Activated gamma-delta T cell treated with anti-CD3 and anti-CD28 coated beads, Interleukin-2, amount 50 U/mL, for 16 hours (primary cell): ENCODE measurements around the gene MAPRE3.
A peak's percentile ranks its signal among the peaks of the same experiment; 100 is the strongest.
"Not testable (repeated sequence)": the region's sequence is repeated elsewhere in the genome, so short reads cannot be mapped to it uniquely, and the experiment has no call there.

Experiments
- DNase-seq: peaks from one replicate; pipeline ENCODE4 v3.0.0-alpha.2; 2020; ENCODE audit warnings: low read depth

Gene MAPRE3

DNA sequence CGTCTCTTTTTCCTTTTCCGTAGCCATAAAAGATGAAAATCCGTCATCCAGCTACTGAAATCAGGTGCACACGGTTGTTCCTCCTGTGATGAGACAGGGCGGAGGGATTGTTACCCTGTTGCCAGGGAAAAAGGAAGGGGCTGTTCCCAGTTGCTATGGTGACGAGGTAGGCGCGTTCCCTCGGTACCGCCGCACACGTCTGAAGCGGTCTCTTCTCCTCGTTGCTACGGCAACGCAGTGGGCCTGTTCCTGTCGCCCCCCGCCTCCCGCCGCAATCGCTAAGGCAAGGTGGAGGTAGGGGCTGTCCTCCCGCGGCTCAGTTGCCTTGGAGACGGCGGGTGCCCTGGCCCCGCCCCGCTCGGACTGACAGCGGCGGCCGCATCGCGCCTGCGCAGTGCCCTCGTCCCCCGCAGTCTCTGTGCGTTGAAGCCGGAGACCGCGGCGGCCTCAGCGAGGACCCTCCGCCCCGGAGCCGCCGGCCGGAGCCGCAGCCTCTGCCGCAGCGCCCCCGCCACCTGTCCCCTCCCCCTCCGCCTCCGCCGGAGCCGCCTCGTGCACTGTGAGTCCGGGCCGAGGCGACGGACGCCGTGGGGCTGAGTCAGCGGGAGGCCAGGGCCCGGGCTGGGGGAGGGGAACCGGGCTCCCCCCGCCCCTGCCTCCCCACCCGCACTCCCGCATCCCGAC lies at the start of gene MAPRE3:
TSS of gene MAPRE3 (plus strand) at position 394 of the 684 bp plus-strand sequence. CDS start 51,582 bp downstream, outside the sequence.
- peak; percentile 66 for DNase-seq

DNA sequence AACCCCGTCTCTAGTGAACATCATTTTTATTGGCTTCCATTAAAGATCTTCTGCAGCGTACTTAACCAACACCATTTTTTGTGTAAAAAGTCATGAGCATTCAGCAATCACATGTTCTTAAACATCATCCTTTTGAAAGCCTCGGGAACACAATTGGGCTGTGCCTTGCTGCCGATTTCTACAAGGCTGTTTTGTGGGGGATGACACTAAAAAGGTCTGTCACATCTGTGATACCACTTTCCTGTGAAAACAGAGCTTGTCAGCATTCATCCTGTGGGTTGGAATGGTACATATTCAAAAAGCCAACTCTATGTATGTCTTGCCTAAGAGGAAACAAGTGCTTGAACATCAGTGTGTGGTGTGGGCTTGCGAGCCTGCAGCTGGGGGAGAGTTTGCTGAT lies 49.1 kb upstream of the MAPRE3 start:
- DNase-seq, result no peak

DNA sequence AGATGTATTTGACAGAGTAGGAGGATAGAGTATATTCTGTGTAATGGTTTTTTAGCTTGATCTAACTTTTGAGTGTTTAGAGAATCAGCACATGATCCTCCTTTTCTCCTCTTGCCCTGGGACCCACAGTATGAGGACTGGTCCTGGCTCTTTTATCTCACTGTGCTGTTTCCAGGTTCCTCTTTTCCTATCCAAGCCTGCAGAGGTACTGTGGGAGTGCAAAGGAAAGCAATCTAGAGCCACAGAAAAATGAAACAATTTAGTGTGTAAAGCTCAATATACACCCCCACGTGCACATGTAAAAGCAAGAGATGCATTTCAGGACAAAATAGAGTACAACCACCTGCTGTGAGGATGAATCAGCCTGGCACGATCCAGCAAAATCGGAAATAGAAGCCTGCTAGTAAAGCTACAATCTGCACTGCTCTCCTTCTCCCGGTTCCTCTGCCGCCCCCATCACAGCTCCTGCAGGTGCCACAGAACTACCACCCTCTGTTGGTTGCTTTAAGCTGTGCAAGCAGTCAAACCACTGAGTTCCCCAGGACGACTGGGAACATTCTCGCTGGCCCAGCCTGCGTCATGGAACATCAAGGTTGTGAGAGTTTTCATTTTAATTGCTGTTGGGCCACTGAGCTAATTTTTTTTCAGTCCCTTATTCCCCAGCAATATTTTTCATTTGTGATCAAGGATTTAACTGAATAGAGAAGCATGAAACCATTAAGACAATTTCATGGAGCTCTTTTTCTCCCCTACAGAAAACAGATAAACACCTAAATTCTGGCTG lies 47.8 kb upstream of the MAPRE3 start:
- DNase-seq, result no peak

DNA sequence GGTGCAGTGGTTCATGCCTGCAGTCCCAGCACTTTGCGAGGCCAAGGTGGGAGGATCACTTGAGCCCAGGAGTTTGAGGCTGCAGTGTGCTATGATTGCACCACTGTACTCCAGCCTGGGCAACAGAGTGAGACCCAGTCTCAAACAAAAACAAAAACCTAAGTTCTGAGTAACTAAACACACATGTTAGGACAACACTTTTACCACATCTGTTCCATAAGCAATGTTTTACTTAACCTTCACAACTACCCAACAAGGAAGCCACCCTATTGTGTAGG lies 47.3 kb upstream of the MAPRE3 start:
- DNase-seq, result not testable (repeated sequence)

DNA sequence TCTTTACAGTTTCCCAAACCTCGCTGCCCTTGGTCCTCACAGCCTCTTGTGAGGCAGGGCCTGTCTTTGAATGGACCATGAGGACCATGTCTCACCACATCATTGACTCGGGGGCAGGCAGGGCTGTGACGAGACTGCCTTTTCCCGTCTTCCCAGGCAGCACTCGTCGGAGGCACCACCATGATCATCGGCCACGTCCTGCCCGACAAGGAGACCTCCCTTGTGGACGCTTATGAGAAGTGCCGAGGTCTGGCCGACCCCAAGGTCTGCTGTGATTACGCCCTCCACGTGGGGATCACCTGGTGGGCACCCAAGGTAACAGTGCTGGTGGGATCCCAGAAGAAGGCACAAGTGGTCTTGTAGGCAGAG lies 45.7 kb upstream of the MAPRE3 start:
- no peak for DNase-seq

DNA sequence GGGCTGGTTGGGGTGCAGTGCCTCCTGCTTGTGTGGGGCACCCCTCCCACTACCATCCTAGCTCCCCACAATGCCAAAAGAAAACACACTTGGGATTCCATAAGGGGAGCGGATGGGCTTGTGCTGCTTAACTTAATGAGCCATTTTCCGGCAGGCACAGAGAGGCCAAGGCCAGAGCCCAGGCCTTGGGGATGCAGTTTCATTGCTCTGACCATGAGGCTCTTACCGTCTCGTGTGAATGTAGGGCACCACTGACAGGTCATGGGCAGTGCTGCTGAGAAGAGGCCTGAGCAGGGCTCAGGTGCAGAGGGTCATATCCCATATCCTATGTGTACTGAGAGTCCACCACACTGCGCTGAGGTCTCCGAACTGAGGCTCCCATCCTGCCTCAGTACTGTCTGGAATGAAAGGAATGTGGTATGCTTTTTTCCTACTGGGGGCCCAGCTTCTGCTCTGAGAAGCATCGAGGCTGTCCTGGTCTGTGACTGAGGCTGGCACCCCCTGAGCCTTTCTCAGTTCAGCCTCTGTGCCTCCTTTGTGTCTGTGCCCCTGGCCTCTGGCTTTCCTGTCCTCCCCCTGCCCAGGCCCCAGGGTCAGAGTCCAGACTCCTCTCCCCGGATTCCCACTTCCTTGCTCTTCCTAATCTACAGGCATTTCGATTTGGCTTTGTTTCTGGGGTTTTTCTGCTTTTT lies 45.2 kb upstream of the MAPRE3 start:
- no peak for DNase-seq

DNA sequence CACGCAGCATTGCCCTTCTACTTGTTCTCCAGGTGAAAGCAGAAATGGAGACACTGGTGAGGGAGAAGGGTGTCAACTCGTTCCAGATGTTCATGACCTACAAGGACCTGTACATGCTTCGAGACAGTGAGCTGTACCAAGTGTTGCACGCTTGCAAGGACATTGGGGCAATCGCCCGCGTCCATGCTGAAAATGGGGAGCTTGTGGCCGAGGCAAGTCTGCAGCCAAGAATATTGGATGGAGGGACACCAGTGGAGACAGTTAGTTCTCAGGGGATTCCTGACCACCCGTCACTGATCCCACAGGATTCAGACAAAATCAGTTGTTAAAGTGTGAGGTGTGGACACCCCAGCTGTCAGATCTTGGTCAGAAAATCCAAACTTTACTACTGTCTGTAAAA lies 43.2 kb upstream of the MAPRE3 start:
- DNase-seq, result no peak

DNA sequence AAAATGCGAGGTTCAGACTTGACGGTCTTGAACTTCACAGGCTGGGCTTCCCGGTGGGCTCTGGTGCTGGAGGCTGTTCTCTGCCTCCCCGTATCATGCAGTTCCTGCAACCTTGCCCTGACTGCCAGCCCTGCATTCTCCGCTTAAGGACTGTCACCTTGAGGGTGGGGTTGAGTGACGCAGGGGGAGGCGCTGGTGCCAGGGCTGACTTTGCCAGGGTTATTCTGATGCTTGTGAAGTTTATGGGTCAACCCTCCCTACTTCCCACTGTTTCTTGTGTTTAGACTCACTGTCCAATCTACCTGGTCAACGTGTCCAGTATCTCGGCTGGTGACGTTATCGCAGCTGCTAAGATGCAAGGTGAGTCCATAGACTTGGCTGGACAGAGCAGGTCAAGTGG lies 37.5 kb upstream of the MAPRE3 start:
- DNase-seq, result no peak

DNA sequence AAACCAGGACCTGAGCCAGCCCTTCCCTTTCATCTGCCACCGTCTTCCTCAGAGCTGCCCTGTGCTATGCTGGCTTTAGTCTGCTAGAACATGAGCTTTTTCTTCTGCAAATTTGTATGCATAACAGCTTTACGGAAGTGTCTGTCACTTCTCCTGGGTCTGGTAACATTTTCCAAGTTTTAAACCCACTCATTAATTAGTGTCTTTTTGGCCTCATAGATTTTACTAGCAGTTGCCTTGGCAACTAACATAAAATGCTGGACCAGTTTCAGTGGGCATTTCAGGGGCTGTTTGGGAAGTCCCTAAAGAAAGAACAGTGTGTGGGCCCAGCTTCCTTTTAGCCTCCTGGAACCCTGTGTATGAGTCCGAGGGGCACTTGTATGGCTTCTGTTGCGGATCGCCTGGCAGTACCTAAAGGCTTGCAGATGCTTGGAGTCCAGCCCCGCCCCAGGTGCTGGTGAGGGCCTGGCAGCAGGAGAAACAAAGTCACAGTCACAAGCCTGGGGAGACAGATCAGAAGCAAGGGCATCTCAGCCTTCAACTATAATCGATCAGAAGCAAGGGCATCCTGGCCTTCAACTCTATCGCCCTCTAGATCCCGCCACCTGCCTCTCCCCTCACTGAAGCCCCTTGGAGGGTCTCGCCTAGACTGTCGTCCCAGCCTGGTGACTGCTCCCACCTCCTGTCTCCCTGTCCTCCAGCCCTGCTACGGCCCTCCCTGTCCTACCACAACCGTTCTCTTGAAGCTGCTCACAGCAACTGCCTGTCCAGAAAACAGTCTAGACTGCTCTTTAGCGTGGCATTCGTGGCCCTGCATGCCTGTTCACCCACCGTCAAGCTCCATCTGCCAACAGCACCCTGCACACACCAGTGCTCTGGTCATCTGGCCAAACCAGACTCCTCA lies 36.8 kb upstream of the MAPRE3 start:
- no peak for DNase-seq

DNA sequence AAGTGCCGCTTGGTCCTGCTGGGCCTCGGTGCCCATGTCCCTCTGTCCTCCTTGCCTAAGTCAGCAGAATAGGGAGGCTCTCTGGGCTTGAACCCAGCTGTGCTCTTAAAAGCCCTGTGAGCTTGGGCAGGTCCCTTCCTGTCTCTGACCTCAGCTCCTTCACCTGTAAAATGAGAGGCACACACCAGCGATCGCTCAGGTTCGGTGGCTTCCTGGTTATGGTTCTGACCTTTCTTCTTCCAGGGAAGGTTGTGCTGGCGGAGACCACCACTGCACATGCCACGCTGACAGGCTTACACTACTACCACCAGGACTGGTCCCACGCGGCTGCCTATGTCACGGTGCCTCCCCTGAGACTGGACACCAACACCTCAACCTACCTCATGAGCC lies 36.1 kb upstream of the MAPRE3 start:
- DNase-seq, result no peak

DNA sequence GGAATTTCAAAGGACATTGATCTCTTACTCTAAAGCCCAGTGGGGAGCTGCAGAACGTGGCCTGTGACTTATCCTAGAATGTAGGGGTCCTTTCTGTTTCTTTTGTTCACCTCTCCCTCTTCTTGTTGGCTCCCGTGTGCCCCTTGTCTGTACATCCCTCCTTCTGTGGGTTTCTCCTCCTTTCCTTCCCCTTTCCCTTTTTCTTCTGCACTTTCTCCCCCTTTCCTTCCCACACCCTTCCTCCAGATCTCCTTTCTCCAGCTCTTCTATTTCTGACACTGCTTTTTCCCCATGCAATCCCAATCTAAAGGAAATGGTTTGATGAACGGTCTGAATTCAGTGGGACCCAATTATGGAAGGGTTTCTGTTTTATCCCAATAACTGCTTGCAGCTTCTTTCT lies 35.5 kb upstream of the MAPRE3 start:
- DNase-seq, result no peak

DNA sequence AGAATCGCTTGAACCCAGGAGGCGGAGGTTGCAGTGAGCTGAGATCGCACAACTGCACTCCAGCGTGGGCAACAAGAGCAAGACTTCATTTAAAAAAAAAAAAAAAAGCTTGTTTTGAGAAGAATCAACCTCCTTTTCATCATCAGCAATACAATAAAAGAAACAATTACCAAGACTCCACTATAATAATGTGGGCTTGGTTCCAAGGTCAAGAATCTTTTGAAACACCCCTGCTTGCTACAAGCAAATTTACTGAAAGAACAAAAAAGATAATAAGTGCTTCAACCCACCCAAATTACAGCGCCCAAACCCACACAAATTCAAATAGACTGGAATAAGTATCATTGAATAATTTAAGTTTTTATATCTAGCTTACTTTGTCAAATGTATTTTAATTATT lies 33.6 kb upstream of the MAPRE3 start:
- no peak for DNase-seq

DNA sequence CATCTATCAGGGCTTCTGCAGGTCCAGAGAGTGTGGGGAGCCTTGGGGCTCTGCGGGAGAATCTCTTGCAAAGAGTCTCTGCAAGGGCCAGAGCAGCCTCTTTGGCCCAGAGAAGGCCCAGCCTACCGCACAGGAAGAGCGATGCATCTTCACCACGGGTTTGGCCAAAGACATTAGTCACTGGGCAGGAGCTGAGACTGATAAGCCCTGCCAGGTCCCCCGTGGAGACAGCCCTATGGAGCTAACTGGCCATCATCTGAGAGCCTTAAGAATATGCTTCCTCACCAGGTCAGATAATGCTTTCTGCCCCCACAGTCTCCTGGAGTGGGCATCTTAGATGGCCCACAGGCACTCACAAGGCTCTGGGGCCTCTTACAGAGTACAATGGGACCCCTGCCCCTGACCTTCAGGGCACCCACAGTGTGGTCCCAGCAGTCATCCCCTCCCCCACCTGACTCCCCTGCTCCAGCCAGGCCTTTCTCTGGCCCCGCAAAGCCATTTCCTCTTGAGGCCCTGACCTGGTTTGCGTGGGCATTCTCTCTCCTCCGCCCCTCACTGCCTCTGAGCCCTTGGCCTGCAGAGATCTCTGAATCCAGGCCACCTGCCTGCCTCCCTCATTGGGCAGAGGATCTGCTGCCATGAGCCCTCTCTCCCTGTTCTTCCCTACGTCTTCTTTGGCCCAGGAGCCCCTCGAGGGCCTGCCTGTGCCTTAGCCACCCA lies 31.9 kb upstream of the MAPRE3 start:
- no peak for DNase-seq

DNA sequence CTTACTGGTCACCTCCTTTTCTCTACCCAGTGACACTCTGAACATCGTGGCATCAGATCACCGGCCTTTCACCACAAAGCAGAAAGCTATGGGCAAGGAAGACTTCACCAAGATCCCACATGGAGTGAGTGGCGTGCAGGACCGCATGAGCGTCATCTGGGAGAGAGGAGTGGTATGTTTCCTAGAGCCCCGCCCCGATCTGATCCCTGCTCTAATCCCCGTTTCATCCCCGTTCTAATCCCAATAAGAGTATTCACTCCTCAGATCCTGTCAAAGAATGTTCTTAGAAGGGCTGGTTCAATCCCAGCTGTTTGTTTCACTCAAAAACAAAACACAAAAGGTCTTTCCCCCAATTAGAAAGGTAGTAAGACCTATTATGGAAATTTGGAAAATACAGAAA lies 30.4 kb upstream of the MAPRE3 start:
- DNase-seq, result no peak

DNA sequence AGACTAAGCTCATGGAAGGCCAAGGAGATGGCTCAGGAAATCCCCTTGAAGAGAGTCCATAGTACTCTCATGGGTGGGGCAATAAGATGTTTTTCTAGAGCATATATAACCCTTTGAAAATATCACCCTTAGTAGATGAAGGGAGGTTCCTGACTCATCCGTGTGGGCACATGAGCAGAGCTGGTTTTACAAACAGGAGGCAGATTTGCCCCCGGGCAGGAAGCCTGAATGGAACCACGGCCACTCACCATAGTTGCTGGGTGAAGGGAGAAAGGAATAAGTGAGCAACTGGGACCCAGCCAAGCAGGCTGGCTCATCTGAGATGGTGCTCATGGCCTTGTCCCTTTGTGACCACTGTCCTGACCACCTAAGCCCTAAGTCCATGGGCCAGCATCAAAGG lies 29.0 kb upstream of the MAPRE3 start:
- no peak for DNase-seq

DNA sequence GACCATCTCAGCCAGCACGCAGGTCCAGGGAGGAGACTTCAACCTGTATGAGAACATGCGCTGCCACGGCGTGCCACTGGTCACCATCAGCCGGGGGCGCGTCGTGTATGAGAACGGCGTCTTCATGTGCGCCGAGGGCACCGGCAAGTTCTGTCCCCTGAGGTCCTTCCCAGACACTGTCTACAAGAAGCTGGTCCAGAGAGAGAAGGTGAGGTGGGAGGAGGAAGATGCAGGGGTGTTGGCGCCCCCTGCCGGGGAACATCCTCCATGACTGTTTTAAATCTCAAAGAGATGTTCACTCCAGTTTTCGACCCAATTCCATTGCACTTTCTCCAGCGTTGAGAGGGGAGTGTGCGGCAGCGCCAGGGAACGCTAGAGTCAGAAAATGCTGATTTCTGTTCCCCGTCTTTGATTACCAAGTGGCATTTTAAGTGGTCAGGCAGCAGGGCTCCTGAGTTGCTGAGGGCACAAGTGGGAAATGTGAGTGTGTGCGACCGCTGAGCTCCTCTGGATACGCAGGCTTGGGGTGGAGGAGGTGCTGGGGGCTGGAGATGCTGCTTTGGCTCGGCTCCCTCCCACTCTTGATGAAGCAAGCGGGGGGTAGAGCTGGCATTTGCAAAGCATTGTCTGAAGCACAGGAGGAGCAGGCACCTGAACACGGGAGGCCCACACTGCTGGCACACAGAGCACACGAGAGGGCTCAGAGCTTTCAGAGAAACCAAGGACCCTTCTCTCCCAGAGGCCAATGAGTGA lies 27.7 kb upstream of the MAPRE3 start:
- DNase-seq, result peak; percentile 37

DNA sequence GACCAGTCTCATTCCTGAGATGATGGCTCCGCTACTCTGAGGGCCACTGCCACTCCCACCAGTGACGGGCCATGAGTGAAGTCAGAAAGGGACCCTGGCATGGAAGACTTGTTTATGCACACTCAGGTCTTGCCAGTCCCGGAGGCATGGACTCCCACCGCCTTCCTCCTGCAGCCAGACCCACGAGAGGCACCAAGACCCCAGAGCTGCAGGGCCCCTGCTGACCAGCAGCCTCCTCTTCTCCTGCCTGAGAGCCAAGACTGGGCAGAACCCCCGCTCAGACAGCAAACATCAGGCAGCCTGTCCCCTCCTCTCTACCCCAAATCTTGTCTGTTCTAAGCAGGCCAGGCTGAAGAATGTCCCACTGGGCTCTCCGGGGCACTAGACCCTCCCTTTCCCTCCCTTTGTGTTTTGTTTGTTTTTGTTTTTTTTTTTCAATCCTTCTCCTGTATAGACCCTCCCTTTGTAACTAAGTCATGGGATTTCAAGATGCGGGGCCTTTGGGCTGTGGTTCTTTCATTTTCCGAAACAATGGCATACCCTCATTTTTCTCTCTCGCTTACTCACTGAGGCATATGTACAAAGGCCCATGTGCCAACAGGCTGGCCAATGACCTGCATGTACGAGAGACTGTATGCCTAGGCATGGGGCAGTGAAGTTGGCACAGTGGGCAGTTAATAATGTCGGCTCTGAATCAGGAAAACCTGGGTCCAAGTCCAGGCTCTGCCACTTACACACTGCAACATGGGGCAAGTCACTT lies 24.3 kb upstream of the MAPRE3 start:
- DNase-seq, result no peak

DNA sequence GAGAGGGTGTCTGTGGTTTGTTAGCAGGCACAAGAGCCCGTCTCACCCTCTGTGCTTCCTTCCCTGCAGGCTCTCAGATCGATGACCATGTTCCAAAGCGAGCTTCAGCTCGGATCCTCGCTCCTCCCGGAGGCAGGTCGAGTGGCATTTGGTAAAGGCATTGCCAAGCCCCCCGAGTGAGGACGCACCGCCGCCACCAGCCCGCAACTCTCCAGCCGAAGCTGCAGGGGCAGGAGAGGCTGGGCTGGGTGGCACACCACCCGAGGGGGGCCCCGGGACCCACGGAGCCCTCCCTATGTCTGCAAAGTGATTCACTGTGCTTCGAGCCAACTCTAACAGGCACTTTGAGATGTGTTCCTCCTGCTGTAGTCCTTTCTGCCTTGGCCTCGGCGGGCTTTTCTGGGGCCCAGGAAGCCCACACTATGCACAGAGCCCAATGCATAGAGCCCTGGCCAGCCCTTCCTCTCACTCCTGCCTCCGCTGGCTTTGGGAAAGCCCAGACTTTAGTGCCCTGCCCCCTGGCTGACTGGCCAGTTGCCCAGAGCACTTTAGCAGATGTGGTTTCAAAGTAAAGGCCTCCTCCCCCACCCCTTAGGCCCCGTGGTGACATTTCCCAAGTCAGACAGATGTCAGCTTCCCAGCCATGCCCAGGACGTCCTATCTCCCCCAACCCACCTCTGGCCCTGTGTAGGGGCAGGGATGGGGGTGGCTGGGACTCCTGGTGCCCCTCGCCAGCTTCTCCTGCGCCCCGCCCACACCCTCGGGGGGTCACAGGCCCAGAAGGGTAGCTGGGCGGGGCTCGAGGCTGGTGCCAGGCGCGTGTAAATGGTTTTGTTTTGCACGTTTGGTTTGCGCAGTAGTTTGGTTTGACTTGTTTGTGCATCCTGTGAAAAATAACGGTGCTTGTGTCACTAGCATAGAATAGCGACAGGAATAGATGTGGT lies 23.3 kb upstream of the MAPRE3 start:
- DNase-seq, result no peak

DNA sequence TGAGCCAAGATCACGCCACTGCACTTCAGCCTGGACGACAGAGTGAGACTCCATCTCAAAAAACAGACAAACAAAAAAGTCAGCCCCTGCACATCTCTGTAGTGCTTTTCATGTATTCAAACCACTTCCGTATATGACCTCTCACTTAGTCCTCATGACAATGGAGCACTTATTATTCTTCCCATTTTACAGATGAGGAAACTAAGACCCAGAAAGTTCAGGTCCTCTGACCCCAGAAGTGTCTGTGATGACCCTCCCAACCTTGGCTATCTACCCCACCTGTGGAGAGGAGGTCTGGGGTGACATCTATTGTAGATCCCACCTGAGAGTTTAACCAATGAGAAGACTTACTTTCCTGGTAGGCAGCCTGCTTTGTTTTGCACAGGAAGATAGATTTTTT lies 21.6 kb upstream of the MAPRE3 start:
- no peak for DNase-seq
